ENCODE measurements around the gene GAPVD1. TPM values are rescaled to one million over a fixed set of nuclear protein-coding genes. Genes with fewer than 3 reads are reported as not detected.

Gene GAPVD1
- total and polyA plus RNA-seq, 2 of the 13 experiments (the other 11 are each of a cell fraction or from before 2014, with no cell fraction given): 11.1 to 33.2 TPM

DNA sequence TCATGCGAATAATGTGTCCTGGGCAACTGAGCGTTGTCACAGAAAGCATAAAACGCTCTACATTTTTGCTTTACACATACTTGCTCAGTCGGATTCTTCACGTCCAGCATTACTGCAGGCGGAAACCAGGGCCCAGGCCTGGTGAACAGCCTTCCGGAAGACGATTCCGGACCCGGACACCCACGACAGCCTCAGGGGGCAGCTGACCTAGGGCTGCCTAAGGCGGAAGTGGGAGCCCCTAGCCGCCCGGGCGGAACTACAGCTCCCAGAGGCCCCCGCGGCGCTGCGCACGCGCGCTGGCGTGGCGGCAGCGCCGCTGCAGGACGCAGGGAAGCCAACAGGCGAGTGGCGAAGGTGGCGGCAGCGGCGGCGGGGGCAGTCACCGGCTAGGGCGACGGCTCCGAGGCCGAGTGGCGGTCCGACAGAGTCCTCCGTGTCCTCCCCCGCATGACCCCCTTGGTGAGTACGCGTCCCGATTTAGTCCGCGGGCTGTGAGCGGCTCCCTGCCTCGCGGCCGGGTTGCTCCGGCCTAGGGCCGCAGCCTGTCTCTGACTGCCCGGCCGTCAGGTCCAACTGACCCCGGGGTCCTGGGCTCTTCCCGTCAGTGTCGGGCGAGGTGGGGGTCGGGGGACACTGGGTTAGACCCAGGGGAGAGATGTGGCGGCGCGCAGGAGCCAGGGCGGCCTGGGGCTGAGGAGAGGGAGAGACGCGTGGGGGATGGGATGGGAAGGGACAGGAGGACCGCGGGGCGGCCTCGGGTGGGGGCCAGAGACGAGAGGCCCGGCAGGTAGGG lies at the start of gene GAPVD1 (continued):
- peak; percentile 65; the same call in 1 of the 2 replicates for TF ChIP-seq ZBTB46 (CRISPR knock-in tag; IDR thresholded peaks at IDR 0.05; ENCODE audit: borderline replicate concordance)
- TF ChIP-seq ZNF557 (CRISPR knock-in tag; IDR thresholded peaks at IDR 0.05): no peak
- TF ChIP-seq KAT7 (CRISPR knock-in tag; IDR thresholded peaks at IDR 0.05; ENCODE audit: borderline replicate concordance): peak; percentile 72
- TF ChIP-seq ZNF44 (CRISPR knock-in tag; IDR thresholded peaks at IDR 0.05): no peak
- TF ChIP-seq, protein P1, sequence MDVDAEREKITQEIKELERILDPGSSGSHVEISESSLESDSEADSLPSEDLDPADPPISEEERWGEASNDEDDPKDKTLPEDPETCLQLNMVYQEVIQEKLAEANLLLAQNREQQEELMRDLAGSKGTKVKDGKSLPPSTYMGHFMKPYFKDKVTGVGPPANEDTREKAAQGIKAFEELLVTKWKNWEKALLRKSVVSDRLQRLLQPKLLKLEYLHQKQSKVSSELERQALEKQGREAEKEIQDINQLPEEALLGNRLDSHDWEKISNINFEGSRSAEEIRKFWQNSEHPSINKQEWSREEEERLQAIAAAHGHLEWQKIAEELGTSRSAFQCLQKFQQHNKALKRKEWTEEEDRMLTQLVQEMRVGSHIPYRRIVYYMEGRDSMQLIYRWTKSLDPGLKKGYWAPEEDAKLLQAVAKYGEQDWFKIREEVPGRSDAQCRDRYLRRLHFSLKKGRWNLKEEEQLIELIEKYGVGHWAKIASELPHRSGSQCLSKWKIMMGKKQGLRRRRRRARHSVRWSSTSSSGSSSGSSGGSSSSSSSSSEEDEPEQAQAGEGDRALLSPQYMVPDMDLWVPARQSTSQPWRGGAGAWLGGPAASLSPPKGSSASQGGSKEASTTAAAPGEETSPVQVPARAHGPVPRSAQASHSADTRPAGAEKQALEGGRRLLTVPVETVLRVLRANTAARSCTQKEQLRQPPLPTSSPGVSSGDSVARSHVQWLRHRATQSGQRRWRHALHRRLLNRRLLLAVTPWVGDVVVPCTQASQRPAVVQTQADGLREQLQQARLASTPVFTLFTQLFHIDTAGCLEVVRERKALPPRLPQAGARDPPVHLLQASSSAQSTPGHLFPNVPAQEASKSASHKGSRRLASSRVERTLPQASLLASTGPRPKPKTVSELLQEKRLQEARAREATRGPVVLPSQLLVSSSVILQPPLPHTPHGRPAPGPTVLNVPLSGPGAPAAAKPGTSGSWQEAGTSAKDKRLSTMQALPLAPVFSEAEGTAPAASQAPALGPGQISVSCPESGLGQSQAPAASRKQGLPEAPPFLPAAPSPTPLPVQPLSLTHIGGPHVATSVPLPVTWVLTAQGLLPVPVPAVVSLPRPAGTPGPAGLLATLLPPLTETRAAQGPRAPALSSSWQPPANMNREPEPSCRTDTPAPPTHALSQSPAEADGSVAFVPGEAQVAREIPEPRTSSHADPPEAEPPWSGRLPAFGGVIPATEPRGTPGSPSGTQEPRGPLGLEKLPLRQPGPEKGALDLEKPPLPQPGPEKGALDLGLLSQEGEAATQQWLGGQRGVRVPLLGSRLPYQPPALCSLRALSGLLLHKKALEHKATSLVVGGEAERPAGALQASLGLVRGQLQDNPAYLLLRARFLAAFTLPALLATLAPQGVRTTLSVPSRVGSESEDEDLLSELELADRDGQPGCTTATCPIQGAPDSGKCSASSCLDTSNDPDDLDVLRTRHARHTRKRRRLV (CRISPR knock-in tag; IDR thresholded peaks at IDR 0.05): 0 out of 2 replicates have a peak, but pooled peaks have one; percentile 45
- 0 out of 2 replicates have a peak, but pooled peaks have one; percentile 36 for TF ChIP-seq KLF6 (CRISPR knock-in tag; IDR thresholded peaks at IDR 0.05)
- TF ChIP-seq, protein P2, sequence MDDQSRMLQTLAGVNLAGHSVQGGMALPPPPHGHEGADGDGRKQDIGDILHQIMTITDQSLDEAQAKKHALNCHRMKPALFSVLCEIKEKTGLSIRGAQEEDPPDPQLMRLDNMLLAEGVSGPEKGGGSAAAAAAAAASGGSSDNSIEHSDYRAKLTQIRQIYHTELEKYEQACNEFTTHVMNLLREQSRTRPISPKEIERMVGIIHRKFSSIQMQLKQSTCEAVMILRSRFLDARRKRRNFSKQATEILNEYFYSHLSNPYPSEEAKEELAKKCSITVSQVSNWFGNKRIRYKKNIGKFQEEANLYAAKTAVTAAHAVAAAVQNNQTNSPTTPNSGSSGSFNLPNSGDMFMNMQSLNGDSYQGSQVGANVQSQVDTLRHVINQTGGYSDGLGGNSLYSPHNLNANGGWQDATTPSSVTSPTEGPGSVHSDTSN (CRISPR knock-in tag; IDR thresholded peaks at IDR 0.05; ENCODE audit: borderline replicate concordance): no peak
- TF ChIP-seq, protein P3, sequence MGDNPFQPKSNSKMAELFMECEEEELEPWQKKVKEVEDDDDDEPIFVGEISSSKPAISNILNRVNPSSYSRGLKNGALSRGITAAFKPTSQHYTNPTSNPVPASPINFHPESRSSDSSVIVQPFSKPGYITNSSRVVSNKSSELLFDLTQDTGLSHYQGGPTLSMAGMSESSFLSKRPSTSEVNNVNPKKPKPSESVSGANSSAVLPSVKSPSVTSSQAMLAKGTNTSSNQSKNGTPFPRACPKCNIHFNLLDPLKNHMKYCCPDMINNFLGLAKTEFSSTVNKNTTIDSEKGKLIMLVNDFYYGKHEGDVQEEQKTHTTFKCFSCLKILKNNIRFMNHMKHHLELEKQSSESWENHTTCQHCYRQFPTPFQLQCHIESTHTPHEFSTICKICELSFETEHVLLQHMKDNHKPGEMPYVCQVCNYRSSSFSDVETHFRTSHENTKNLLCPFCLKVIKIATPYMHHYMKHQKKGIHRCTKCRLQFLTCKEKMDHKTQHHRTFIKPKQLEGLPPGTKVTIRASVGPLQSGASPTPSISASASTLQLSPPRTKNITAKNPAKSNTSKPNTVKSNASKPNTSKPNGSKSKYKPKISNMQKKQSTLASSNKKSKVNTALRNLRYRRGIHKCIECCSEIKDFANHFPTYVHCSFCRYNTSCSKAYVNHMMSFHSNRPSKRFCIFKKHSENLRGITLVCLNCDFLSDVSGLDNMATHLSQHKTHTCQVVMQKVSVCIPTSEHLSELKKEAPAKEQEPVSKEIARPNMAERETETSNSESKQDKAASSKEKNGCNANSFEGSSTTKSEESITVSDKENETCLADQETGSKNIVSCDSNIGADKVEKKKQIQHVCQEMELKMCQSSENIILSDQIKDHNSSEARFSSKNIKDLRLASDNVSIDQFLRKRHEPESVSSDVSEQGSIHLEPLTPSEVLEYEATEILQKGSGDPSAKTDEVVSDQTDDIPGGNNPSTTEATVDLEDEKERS (CRISPR knock-in tag; IDR thresholded peaks at IDR 0.05): 0 out of 2 replicates have a peak, but pooled peaks have one; percentile 42
- peak; percentile 84 for TF ChIP-seq HDAC1 (CRISPR knock-in tag; IDR thresholded peaks at IDR 0.05)
- TF ChIP-seq TGIF2 (CRISPR knock-in tag; IDR thresholded peaks at IDR 0.05): peak; percentile 38; the same call in 1 of the 2 replicates
- peak; percentile 55; the same call in 1 of the 2 replicates for TF ChIP-seq ETV6 (CRISPR knock-in tag; conservative IDR thresholded peaks at IDR 0.05)
- no peak for TF ChIP-seq WIZ (CRISPR knock-in tag; IDR thresholded peaks at IDR 0.05)
- TF ChIP-seq HHEX (CRISPR knock-in tag; IDR thresholded peaks at IDR 0.05): no peak
- no peak for TF ChIP-seq ETS1 (CRISPR knock-in tag; IDR thresholded peaks at IDR 0.05)
- TF ChIP-seq SALL2 (CRISPR knock-in tag; IDR thresholded peaks at IDR 0.05): peak; percentile 74; the same call in 1 of the 2 replicates
